Progenitor cell of endocrine pancreas (in vitro differentiated cells): Measurements from ENCODE around the gene NADK. TPM values are rescaled to one million over a fixed set of nuclear protein-coding genes. Genes with fewer than 3 reads are reported as not detected.

ENCODE experiments used
- DNase-seq: peaks from one replicate; pipeline ENCODE4 v3.0.0; 2021; ENCODE audit warnings: low spot score; ENCODE audit not compliant: unreplicated experiment
- H3K27ac Mint-ChIP-seq: 2 replicates; pipeline ENCODE4 v1.8.0; 2021; ENCODE audit warnings: mild to moderate bottlenecking, moderate library complexity, mixed read lengths
- H3K27me3 Mint-ChIP-seq: 2 replicates; pipeline ENCODE4 v1.8.0; 2021; ENCODE audit warnings: mixed read lengths
- H3K36me3 Mint-ChIP-seq: 2 replicates; pipeline ENCODE4 v1.8.0; 2022; ENCODE audit warnings: mixed read lengths; ENCODE audit not compliant: insufficient read depth
- H3K4me1 Mint-ChIP-seq: 2 replicates; pipeline ENCODE4 v1.8.0; 2021; ENCODE audit warnings: low read depth, mixed read lengths
- H3K4me3 Mint-ChIP-seq: 2 replicates; pipeline ENCODE4 v1.8.0; 2021; ENCODE audit warnings: low read depth, mild to moderate bottlenecking, moderate library complexity, mixed read lengths
- H3K9me3 Mint-ChIP-seq: 2 replicates; pipeline ENCODE4 v1.8.0; 2021; ENCODE audit warnings: low read depth, mixed read lengths
- CTCF ChIP-seq: fragments of 200-600 bp; sonication (generic); IDR thresholded peaks from one replicate; pipeline ENCODE4 v1.5.0; 2021; ENCODE audit warnings: antibody characterized with exemption, mild to moderate bottlenecking; ENCODE audit not compliant: unreplicated experiment
- total RNA-seq: library from RNA; stranded (reverse); gene quantifications from 2 replicates; pipeline ENCODE4 v1.2.1, GENCODE V29; 2021

The NADK gene
- total RNA-seq, 1 donor from 2014 or later = 87.8 TPM

DNA sequence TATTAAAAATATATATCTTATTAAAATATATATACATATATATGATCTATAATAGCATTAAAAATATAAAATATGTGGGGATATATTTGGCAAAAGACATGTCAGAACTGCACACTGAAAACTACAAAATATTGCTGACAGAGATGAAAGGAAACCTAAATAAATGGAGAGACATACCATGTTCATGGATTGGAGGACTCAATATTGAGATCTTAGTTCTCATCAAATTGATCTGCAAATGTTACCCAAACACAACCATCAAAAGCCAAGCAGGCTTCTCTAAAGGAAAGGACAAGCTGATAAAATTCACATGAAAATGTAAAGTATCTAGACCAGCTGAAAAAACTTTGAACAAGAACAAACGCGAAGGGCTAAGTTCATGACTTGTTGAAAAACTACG, 7.2 kb downstream of the NADK start:
- Mint-ChIP-seq H3K9me3 (peaks cover 13% of the 10 kb centered on the region), H3K27ac (peak overlapping the region; percentile 59), H3K4me3 (no peak overlapping the region), H3K27me3 (no peaks in the 10 kb centered on the region), H3K4me1 (peaks cover 12% of the 10 kb centered on the region), H3K36me3 (peaks cover 33% of the 10 kb centered on the region)
- DNase-seq = no peak
- no peak for TF ChIP-seq CTCF

- no peak for TF ChIP-seq CTCF
- peaks cover 2% of the 10 kb centered on the region for H3K4me1 Mint-ChIP-seq
- H3K27ac Mint-ChIP-seq = no peak overlapping the region
- H3K36me3 Mint-ChIP-seq = peaks cover 31% of the 10 kb centered on the region
- H3K9me3 Mint-ChIP-seq = peaks cover 13% of the 10 kb centered on the region
- H3K27me3 Mint-ChIP-seq = no peaks in the 10 kb centered on the region
- DNase-seq = no peak
- no peak overlapping the region for H3K4me3 Mint-ChIP-seq
Measured at GRCh38 chr1:1770102-1770501, 8.2 kb downstream of the NADK start.

DNA sequence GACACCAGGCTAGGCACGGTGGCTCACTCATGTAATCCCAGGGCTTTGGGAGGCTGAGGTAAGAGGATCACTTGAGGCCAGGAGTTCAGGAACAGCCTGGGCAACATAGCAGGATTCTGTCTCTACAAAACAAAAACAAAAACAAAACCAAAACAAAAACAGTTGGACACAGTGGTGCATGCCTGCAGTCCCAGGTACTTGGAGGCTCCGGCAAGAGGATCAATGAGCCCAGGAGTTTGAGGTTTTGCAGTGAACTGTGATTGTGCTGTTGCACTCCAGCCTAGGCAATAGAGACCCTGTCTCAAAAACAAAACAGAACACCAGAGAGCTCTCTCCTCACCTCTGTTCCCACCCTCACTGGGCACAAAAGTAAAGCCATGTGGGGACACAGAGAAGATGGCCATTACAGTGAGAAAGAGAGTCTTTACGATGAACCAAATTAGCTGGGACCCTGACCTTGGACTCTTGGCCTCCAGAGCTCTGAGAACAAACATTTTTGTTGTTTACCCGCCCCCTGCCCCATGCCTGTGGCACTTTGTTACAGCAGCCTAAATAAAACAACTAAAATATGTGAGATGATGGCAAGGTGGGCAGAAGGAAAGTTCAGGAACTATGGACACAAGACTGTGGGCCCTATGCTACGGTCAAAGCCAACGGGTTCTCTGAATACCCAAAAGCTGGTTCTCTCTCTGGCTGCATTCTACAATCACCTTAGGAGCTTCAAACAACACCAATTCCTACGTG, 9.8 kb downstream of the NADK start:
- no peak for TF ChIP-seq CTCF
- DNase-seq = no peak
- Mint-ChIP-seq H3K27ac (peak overlapping the region; percentile 71), H3K27me3 (no peaks in the 10 kb centered on the region), H3K4me1 (no peaks in the 10 kb centered on the region), H3K36me3 (peaks cover 30% of the 10 kb centered on the region), H3K4me3 (no peak overlapping the region), H3K9me3 (peaks cover 13% of the 10 kb centered on the region)

- no peak for DNase-seq
- Mint-ChIP-seq H3K4me1 (no peaks in the 10 kb centered on the region), H3K9me3 (peaks cover 4% of the 10 kb centered on the region), H3K36me3 (peaks cover 18% of the 10 kb centered on the region), H3K27ac (no peak overlapping the region), H3K27me3 (no peaks in the 10 kb centered on the region), H3K4me3 (no peak overlapping the region)
- no peak for TF ChIP-seq CTCF
Measured at GRCh38 chr1:1764876-1765470, 13.3 kb downstream of the NADK start.

DNA sequence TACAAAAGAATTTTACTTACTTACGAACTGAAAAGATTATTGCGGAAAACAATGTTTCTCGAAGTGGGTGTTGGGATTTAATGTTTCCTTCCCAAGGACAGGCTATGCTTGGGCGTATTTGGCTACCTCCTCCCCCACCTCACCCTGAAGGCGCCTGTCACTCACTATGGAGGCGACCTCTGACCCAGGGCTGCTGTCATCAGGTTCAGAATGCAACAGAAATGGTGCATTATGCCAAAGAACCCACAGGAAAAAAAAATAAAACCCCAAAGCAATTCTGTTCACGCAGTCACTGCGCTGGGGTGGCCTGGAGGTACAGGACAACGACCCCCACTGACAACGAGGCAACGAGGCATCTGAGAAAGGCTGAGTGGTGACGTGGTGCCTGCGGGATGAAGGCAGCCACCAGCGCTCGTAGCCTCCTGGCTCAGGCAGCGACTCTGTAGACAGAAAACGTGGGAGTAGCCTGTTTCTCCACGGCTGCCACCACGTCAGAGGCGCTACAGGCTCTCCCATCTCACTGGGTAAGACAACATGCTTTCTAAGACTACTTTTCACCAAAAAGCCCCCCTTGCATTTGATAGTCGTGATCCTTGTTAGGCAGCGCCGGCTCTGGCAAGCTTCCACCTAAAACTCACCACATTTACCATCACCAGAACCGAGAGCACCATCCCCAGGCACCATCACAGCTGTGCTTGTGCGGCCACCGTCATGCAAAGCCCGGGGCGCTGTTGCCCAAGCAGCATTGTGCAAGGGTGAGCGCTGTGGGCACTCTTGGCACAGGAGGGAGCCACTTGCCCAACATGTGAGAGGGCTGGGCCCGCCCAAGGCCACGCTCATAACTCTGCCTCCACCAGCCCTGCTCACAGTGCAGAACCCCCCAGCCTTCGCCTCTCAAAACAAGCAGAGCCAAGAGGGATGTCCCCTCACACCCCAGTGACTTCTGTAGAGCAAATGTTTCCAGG, 14.3 kb downstream of the NADK start:
- no peak overlapping the region for H3K4me3 Mint-ChIP-seq

More for the DNA sequence above, 14.3 kb downstream of the NADK start:
- H3K9me3 Mint-ChIP-seq = peaks cover 4% of the 10 kb centered on the region
- no peaks in the 10 kb centered on the region for H3K4me1 Mint-ChIP-seq
- no peak for TF ChIP-seq CTCF
- no peak overlapping the region for H3K27ac Mint-ChIP-seq
- peaks cover 16% of the 10 kb centered on the region for H3K36me3 Mint-ChIP-seq
- H3K27me3 Mint-ChIP-seq = no peaks in the 10 kb centered on the region
- no peak for DNase-seq
